DMS 273 treated with DMSO at 0.1 percent for 48 hours (cell line): Measurements from ENCODE around the gene HLA-E.
"Not testable (repeated sequence)": the region's sequence is repeated elsewhere in the genome, so short reads cannot be mapped to it uniquely, and the experiment has no call there.

Experiments used
- DNase-seq: peaks from one replicate; lab custom pipeline; 2025; lab: John Stamatoyannopoulos, UW

The HLA-E gene

DNA sequence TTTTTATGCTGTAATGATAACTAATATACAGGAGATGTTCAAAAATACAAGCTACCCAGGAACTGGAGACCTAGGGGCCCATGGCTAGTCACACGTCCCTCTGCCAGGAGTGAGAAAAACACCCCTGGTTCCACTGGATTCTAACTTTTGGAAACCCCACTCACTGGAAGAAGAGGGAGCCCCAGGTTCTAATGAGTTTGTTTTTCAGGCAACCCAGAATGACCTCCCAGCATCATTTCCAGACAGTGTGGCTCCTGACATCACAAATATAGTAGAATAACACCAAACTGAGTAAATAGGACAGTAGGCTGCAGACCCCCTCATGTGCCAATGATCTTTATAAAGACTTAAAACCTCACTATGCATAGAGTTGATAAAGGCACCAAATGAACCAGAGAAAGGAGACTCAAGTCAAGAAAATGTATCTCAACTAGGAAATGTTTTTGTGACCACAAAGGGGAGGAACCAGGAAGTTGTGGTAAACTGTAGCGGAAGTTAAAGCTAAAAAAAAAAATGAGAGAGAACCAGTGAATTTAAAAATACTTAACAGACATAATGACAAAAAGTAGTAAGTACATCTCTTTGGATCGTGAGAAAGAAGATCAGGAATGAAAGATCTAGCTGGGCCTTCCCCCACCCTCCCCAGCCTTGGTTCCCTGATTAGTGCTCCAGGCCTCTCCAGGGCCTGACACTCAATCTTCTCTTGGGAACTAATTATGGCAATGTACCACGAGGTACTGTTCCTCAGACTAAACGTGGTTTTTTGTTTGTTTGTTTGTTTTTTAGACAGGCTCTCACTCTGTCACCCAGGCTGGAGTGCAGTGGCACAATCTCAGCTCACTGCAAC is 19.8 kb downstream of the HLA-E start:
- DNase-seq: no peak

DNA sequence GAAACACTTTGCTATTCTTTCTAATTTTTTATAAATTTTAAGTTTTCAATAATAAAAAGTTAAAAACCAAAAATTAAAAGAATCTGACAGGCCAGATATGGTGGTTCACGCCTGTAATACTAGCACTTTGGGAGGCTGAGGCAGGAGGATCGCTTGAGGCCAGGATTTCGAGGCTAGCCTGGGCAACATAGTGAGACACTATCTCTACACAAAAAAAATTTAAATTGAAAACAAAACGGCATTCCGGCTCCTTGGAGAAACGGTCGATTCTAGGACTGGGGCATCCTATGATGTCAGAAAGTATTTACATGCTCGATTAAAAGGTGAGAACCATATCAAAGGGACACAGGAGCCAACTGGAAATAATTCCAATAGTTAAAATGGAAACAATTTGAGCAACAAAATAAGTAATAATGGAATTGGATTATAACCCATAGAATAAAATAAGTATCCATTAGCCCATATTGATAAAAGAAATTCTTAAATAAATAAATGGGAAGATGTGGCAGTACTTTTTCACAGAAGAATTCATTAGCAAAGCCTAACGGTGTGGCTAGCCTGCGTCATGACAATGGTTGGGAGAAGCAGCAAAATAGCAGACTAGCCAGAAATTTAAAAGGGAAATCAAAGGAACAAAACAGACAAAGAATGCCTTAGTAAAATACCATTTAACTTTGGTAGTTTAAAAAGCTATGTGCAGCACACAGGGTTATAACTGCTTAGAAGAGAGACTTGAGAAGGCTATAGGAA is 21.3 kb downstream of the HLA-E start:
- no peak for DNase-seq

GRCh38 chr6:30511169-30511546 is 21.8 kb downstream of the HLA-E start:
- DNase-seq: no peak

GRCh38 chr6:30513451-30513850 is 24.1 kb downstream of the HLA-E start:
- no peak for DNase-seq

DNA sequence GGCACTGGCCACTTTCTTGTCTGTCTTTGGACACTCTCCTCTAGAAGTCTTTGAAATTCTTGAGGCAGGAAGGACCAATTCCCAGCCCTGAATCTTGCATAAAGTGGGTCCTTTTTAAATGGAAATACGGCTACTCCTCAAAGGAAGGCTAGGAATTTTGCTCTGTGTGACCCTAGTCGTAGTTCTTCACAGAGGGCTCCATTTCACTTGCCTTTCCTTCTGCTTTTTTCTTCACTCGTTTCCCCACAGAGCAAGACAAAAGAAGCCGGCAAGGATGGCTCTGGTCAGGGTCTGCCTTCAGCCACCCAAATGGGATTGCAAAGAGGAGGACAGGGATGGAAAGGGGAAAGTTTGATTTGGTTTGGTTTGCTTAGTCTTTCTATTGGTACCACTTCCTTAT is 25.8 kb downstream of the HLA-E start:
- no peak for DNase-seq

DNA sequence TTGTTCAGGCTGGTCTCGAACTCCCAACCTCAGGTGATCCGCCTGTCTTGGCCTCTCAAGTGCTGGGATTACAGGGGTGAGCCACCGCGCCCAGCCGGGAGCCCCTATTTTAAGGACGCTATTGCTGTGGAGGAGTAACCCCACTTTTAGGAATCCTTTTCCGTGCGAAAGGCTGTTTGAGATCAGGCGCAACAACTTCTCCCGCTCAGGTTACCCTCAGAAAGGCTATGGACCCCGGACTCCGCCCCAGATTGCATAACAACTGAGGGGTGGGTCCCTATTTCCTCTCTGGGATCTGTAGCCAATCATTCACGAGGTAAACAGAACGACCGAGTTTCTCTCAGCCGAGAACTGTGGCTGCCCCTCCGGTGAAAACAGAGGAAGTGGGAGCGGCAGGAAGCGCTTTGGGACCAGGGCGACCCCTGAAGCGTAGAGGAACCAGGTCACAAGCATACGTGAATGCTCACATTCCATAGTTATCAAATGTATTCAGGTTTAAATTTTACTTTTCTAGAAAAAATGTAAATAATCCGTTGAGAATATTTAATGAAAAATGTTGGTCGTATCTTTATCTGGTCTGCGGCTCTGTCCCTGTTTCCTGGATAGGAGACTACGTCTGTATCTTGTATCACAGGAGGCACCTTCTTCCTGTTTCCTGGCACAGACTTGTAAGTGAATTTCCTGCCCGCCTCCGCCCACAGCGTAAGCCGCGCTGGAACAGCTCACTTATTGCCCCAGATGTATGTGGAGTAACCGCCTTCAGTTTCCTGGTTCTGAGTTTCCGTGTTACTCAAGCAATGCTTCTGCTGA is 26.8 kb downstream of the HLA-E start:
- DNase-seq: peak; percentile 82

GRCh38 chr6:30516754-30517076 is 27.4 kb downstream of the HLA-E start:
- DNase-seq: not testable (repeated sequence)

DNA sequence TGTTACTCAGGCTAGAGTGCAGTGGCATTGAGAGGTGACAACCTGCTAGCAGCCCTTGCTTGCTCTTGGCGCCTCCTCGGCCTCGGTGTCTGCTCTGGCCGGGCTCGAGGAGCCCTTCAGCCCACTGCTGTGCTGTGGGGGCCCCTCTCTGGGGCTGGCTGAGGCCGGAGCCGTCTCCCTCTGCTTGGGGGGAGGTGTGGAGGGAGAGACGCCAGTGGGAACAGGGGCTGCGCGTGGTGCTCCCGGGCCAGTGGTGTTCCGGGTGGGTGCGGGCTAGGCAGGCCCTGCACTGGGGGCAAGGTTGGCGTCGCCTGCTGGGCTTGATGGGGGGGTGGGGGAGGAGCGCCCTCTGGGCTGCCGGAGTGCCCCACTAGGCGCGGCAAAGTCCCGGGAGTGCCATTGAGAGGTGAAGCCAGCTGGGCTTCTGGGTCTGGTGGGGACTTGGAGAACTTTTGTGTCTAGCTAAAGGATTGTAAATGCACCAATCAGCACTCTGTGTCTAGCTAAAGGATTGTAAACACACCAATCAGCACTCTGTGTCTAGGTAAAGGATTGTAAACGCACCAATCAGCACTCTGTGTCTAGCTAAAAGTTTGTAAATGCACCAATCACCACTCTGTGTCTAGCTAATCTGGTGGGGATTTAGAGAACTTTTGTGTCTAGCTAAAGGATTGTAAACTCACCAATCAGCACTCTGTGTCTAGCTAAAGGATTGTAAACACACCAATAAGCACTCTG is 28.6 kb downstream of the HLA-E start:
- DNase-seq: not testable (repeated sequence)

DNA sequence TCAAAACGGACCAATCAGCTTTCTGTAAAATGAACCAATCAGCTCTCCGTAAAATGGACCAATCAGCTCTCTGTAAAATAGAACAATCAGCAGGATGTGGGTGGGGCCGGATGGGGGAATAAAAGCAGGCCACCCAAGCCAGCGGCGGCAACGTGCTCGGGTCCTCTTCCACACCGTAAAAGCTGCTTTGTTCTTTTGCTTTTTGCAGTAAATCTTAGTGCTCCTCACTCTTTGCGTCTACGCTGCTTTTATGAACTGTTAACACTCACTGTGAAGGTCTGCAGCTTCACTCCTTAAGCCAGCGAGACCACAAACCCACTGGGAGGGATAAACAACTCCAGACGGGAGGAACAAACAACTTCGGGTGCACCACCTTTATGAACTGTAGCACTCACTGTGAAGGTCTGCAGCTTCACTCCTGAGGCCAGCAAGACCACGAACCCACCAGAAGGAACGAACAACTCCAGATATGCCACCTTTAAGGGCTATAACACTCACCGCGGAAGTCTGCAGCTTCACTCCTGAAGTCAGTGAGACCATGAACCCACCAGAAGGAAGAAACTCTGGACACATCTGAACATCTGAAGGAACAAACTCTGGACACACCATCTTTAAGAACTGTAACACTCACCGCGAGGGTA is 29.3 kb downstream of the HLA-E start:
- not testable (repeated sequence) for DNase-seq

GRCh38 chr6:30520522-30520921 is 31.2 kb downstream of the HLA-E start:
- no peak for DNase-seq

- DNase-seq: not testable (repeated sequence)
These were observed 31.8 kb downstream of the HLA-E start for GRCh38 chr6:30521082-30521481.

DNA sequence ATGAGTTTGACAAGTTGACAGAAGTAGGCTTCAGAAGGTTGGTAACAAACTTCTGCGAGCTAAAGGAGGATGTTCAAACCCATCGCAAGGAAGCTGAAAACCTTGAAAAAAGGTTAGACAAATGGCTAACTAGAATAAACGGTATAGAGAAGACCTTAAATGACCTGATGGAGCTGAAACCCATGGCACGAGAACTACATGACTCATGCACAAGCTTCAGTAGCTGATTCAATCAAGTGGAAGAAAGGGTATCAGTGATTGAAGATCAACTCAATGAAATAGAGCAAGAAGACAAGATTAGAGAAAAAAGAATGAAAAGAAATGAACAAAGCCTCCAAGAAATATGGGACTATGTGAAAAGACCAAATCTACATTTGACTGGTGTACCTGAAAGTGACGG is 32.6 kb downstream of the HLA-E start:
- not testable (repeated sequence) for DNase-seq

DNA sequence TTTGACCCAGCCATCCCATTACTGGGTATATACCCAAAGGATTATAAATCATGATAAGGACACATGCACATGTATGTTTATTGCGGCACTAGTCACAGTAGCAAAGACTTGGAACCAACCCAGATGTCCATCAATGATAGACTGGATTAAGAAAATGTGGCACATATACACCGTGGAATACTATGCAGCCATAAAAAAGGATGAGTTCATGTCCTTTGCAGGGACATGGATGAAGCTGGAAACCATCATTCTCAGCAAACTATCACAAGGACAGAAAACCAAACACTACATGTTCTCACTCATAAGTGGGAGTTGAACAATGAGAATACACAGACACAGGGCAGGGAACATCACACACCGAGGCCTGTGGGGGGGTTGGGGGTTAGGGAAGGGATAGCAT is 37.1 kb downstream of the HLA-E start:
- DNase-seq: not testable (repeated sequence)

DNA sequence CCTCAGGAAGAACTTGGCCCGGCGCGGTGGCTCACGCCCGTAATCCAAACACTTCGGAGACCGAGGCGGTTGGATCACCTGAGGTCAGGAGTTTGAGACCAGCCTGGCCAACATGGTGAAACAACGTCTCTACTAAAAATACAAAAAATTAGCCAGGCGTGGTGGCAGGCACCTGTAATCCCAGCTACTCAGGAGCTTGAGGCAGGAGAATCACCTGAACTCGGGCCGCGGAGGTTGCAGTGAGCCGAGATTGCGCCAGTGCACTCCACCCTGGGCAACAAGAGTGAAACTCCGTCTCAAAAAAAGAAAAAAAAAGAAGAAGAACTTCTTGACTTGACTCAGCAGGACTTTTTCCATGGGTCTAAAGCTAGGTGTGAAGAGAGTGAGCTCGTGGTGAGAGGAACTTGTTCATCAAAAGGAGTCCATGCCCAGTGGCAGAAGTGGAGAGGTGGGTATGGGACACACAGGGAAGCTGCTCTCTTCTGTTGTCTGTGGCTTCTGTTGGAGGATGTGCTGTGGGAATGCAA is 40.1 kb downstream of the HLA-E start:
- not testable (repeated sequence) for DNase-seq

DNA sequence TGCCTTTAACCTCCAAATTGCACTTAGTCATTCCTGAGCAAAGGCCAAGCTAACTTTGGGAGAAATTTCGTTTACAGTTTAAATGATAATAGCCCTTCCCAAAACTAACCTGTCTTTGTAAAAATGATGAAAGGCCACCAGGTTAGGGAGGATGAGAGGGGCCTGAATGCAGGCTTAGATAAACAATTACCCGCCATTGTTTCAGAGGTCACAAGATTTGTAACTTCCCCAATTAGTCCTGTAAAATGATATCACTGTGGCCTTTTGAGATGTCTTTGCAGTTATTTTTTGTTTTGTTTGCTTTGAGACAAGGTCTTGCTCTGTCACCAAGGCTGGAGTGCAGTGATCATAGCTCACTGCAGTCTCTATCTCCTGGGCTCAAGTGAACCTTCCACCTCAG is 40.7 kb downstream of the HLA-E start:
- DNase-seq: no peak

- no peak for DNase-seq
These were observed 44.4 kb downstream of the HLA-E start for GRCh38 chr6:30533460-30534294.

DNA sequence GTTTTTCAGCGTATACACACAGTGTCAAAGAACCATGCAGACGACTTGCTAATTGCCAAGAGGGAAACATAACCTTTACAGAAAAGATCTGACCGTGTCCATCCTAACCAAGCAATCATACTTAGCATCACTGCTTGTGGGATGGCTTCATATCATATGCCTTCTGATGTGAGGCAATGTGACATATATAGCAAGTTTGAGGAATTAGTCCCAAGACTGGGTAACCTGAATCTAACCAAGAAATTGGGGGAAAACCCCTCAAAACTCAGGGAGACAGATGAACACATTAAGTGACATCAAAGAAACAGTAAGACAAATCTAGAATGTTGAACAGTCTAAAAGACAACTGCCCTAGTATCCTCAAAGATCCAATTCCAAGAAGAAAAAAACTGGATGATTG is 48.6 kb downstream of the HLA-E start:
- no peak for DNase-seq

DNA sequence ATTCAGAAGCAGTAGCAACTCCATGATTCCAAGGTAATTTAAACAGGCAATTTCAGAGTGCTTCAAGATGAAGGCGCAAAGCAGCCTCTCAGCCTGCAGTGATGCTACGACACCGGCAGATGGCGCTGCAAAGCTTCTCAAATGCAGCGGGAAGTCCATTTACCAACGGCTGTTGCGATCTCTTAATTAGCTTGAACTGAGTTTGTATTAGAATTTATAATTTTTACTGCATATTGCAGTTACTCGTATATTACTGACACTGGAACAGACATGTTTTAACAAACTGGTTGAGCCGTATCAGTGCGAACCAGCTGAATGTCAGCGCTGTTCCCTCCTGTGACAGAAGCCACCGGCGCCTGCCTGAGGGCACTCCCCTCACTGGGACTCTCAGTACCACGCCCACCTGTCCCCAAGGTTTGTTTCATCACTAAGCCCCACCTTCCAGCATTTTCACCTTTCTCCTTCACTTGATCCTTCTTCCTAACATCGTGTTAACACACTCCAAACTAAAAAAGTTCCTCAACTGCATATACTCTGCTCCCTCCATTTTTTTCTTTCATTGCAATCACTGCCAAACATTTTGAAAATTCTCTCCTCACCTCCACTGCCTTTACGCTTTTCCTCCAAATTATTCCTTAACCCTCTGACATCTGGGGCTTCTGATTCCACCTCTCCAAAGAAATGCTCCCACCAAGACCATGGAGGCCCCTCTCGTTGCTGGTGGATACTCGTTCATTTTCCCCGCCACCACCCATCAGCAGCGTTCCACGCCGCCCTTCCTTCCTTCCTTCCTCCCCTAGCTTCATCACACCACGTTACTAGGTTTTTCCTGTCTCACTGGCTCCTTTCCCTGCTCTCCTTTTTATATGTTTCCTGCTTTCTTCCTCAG is 52.5 kb downstream of the HLA-E start:
- peak; percentile 55 for DNase-seq

GRCh38 chr6:30542404-30542725 is 53.1 kb downstream of the HLA-E start:
- DNase-seq: no peak
